ENCODE data around the gene IMPA2. TPM values are rescaled to one million over a fixed set of nuclear protein-coding genes. Genes with fewer than 3 reads are reported as not detected.

The IMPA2 gene
- total RNA-seq, 1 experiment from 2014 or later: 34.8 TPM

GRCh38 chr18:11947214-11948191 lies 33.8 kb upstream of the IMPA2 start:
- Mint-ChIP-seq H3K9me3 (ENCODE audit: low read depth, unreplicated experiment) (no peaks in the 10 kb centered on the region), H3K36me3 (ENCODE audit: insufficient read depth, unreplicated experiment) (peaks cover 9% of the 10 kb centered on the region), H3K27me3 (ENCODE audit: unreplicated experiment) (no peaks in the 10 kb centered on the region), H3K27ac (ENCODE audit: unreplicated experiment) (peak overlapping the region; percentile 97), H3K4me1 (ENCODE audit: low read depth, unreplicated experiment) (peaks cover 8% of the 10 kb centered on the region), H3K4me3 (ENCODE audit: low read depth, unreplicated experiment) (peak overlapping the region; percentile 78)
- intact Hi-C loops (cut with micrococcal nuclease; ENCODE audit: unreplicated experiment): no loop called here
- CTCF ChIA-PET: interaction anchor here (0.5 to 2.2 kb wide), 8 partner anchors 10 to 408 kb away, joined by 3 to 9 read pairs (median 4); partner anchors contain the start of gene IMPA2
- peak; percentile 84 for DNase-seq
- BruUV-seq (replicated peaks): TSS peak; percentile 94
- no peak for TF ChIP-seq CTCF (IDR thresholded peaks at IDR 0.05; ENCODE audit: unreplicated experiment)

- Mint-ChIP-seq H3K27me3 (ENCODE audit: unreplicated experiment) (no peaks in the 10 kb centered on the region), H3K9me3 (ENCODE audit: low read depth, unreplicated experiment) (no peaks in the 10 kb centered on the region), H3K36me3 (ENCODE audit: insufficient read depth, unreplicated experiment) (peaks cover 9% of the 10 kb centered on the region), H3K4me3 (ENCODE audit: low read depth, unreplicated experiment) (no peak overlapping the region), H3K4me1 (ENCODE audit: low read depth, unreplicated experiment) (peaks cover 8% of the 10 kb centered on the region), H3K27ac (ENCODE audit: unreplicated experiment) (no peak overlapping the region)
- BruUV-seq (replicated peaks): no TSS peak
- DNase-seq: no peak
- intact Hi-C loops (cut with micrococcal nuclease; ENCODE audit: unreplicated experiment): no loop called here
- no peak for TF ChIP-seq CTCF (IDR thresholded peaks at IDR 0.05; ENCODE audit: unreplicated experiment)
- CTCF ChIA-PET: no interaction called here
Measured at GRCh38 chr18:11948852-11949523, 32.3 kb upstream of the IMPA2 start.

GRCh38 chr18:11950824-11951223 lies 30.5 kb upstream of the IMPA2 start:
- no TSS peak for BruUV-seq (replicated peaks)
- Mint-ChIP-seq H3K4me1 (ENCODE audit: low read depth, unreplicated experiment) (peaks cover 8% of the 10 kb centered on the region), H3K4me3 (ENCODE audit: low read depth, unreplicated experiment) (no peak overlapping the region), H3K27me3 (ENCODE audit: unreplicated experiment) (no peaks in the 10 kb centered on the region), H3K36me3 (ENCODE audit: insufficient read depth, unreplicated experiment) (peaks cover 9% of the 10 kb centered on the region), H3K9me3 (ENCODE audit: low read depth, unreplicated experiment) (no peaks in the 10 kb centered on the region), H3K27ac (ENCODE audit: unreplicated experiment) (no peak overlapping the region)
- TF ChIP-seq CTCF (IDR thresholded peaks at IDR 0.05; ENCODE audit: unreplicated experiment): no peak
- intact Hi-C loops (cut with micrococcal nuclease; ENCODE audit: unreplicated experiment): no loop called here
- CTCF ChIA-PET: no interaction called here
- DNase-seq: no peak

- intact Hi-C loops (cut with micrococcal nuclease; ENCODE audit: unreplicated experiment): no loop called here
- Mint-ChIP-seq H3K27ac (ENCODE audit: unreplicated experiment) (no peak overlapping the region), H3K4me1 (ENCODE audit: low read depth, unreplicated experiment) (peaks cover 5% of the 10 kb centered on the region), H3K36me3 (ENCODE audit: insufficient read depth, unreplicated experiment) (peaks cover 9% of the 10 kb centered on the region), H3K9me3 (ENCODE audit: low read depth, unreplicated experiment) (no peaks in the 10 kb centered on the region), H3K4me3 (ENCODE audit: low read depth, unreplicated experiment) (no peak overlapping the region), H3K27me3 (ENCODE audit: unreplicated experiment) (no peaks in the 10 kb centered on the region)
- CTCF ChIA-PET: no interaction called here
- no peak for DNase-seq
- no TSS peak for BruUV-seq (replicated peaks)
- TF ChIP-seq CTCF (IDR thresholded peaks at IDR 0.05; ENCODE audit: unreplicated experiment): no peak
Measured at GRCh38 chr18:11951390-11951851, 29.9 kb upstream of the IMPA2 start.
